Measurements from ENCODE around the gene INPP5D.

INPP5D gene

DNA sequence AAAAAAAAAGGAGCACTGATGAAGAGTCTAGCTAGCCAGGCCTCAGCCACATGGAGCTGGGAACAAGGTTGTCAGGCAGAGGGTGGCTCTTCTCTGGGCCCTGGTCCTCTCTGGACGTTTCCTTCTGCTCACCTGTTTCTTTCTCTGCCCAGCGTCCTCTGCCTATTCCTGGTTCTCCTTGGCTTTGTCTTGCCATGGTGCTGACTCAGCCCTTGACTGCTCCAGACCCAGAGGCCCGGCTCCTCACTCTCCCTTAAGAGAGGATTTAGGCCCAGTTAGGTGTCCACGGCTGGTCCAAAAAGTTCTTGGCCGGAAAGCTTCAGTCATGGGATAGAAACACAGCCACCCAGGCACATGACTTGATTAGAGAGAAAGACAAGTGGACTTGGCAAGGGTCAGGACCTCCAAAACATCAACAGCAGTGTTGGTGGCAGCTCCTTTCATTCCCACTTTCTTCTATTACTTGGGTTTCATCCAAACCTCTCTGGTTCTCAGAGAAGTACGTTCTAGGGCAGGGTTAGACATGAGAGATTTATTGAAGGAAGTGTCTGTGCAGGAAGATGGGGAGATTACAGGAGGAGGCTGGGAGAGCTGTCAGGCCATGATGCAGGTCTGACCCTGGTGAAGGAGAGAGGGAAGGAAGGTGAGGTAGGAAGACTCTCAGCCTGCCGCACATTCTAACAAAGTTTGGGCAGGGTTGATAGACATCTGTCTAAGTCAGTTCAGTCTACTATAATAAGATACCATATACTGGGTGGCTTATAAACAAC lies 176.9 kb downstream of the INPP5D start:
- no peak for DNase-seq (ENCODE audit: low spot score)

DNA sequence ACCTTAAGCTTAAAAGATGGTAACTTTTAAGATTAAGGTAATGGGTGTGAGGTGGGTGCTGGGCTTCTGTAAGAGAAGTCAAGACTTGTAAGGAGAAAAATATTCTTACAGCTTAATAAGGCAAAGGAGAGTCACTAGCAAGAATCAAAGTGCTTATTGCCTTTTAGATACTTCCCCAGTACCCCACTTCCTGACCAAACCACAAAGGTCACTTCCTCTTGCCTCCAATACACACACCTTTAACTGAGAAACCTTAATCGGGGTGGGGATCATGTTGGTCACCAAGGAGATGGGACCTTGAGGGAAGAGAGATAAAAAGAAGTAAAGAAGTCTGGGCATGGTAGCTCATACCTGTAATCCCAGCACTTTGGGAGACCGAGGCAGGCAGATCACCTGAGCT lies 180.8 kb downstream of the INPP5D start:
- DNase-seq (ENCODE audit: low spot score) = no peak

DNA sequence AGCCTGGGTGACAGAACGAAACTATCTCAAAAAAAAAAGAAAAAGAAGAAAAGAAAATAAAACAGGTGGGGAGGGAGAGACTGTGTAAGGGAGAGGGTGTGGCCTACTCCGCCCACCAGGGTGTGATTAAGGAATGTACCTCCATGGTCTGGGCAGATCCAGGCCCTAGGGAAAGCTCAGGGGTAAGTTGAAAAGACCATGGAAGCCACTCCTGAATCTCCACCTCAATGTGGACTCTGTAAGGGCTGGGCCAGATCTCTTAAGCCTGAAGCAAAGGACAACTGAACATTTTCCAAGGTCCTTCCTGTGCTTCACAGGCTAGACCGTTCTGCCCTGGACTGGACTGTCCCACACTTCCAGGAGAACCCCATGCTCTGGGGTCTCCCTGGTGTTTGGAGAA lies 181.7 kb downstream of the INPP5D start:
- no peak for DNase-seq (ENCODE audit: low spot score)

DNA sequence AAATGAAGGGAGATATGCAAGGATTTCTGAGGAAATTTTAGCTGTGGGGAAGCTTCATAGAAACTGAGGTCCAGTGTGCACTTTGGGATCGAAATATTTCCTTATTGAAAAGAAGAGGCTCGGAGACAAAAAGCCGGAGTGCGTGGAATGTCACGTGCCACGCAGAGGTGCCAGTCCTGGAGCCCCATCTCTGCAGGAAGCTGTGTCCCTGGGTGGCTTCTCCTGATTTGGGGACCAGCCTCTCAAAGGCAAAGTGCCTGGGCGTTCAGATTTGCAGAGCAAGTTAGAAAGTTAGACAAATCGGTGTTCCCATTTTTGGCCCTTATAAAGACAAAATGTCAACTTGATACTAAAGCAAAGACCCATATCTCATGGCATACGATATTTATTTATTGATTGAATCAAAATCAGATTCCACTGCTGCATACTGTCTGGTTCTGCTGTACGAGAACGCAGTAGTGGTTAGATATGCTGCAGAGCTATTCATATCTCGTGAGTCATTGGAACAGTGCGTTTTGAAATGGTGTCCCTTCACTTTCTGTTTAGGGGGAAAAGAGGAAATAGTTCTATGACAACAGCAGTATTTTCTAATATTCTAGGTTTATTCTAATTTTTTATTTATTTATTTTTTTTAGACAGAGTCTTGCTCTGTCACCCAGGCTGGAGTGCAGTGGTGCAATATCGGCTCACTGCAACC lies 182.2 kb downstream of the INPP5D start:
- peak; percentile 63 for DNase-seq (ENCODE audit: low spot score)

DNA sequence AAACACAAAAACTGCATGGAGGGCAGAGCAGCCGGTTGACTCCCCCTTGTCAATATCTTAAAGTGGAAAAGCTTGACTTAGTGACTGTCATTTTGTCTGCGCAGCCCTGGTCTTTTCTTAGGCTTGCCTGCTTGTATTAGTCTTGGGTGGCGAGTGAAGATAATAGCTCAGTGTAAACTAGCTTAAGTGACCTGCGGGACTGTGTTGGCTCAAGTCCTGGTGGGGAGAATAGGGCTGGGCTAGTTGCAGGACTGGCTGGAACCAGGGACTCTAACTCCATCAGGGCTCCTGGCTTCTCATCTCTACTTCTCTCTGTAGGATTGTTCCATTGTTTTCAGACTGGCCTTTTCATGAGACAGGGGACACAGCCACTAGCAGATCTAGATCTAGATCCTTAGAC lies 183.2 kb downstream of the INPP5D start:
- DNase-seq (ENCODE audit: low spot score) = no peak

DNA sequence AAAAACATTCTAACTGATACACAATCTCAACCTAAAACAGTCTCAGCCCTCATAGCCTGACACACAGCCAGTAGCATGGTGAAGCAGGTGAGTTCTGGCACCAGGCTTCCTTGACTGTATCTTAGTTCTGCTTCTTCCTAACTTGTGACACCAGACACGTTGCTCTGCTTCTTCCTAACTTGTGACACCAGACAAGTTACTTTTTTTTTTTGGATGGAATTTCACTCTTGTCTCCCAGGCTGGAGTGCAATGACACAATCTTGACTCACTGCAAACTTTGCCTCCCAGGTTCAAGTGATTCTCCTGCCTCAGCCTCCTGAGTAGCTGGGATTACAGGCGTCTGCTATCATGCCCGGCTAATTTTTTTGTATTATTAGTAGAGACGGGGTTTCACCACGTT lies 184.7 kb downstream of the INPP5D start:
- no peak for DNase-seq (ENCODE audit: low spot score)

DNA sequence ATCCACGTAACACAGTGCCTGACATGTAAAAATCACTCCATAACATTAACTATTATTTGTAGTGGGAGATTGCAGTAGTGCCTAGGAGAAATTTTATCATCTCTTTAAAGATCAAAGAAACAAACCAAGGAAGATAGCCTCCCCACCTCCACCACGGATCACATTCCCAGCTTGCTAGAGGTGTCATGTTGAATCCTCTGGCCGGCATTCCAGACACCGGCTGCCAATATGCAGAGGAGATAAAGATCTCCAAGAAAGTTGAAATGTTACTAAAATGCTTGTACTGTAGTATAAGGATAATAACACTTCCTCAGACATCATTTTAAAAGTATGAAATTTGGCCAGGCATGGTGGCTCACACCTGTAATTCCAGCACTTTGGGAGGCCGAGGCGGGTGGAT lies 185.3 kb downstream of the INPP5D start:
- no peak for DNase-seq (ENCODE audit: low spot score)

DNA sequence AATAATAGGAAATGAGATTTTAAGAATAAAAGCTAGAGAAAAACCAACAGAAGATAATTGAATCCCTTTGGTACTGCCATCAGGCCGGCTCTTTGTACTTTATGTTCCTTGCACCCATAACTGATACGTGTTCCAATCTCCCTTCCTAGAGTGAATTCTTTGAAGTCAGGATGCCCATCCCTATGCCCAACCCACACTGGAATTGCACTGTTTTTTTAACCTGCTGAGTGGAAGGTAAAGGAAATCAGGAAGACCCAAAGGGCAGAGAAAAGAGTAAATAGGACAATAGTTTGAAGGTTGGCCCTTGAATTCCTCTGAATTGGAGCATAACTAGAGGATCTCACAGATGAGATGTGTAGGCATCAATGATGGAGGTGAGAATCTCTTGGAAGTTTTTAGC lies 187.0 kb downstream of the INPP5D start:
- DNase-seq (ENCODE audit: low spot score) = no peak

DNA sequence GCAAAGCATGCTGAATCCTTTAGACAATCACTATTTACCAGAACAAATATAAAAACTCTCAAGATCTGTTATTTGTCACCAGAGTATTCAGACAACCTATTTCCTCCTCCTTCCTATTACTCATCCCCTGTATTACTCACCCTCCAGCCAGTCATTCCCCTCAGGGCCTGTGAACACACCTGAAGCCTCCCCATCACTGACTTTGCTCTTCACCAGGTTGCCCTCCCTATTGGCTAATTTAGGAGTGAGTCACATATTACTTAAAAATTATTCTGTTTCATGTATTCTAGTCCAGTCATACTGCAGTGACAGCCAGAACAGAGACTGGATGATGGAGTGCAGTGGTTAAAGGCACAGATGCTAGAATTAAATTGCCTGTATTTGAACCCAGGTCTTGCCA lies 187.6 kb downstream of the INPP5D start:
- no peak for DNase-seq (ENCODE audit: low spot score)

DNA sequence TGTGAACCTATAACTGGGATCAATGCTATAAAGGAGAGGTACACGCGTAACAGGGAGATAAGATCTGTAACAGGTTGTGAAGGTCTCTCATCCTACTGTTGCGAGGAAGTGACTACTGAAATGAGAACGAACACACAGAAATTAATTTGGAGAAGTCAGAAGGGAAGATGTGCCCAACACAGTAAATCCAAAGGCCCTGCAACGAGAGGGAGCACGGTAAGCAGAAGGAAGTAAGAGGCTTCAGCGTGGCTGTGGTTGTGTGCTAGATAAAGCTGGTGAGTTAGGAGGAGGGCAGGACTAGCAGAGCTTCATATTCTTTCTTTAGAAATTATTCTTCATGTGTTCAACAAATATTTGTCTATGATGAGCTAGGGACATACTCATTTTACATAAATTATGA lies 188.9 kb downstream of the INPP5D start:
- no peak for DNase-seq (ENCODE audit: low spot score)

DNA sequence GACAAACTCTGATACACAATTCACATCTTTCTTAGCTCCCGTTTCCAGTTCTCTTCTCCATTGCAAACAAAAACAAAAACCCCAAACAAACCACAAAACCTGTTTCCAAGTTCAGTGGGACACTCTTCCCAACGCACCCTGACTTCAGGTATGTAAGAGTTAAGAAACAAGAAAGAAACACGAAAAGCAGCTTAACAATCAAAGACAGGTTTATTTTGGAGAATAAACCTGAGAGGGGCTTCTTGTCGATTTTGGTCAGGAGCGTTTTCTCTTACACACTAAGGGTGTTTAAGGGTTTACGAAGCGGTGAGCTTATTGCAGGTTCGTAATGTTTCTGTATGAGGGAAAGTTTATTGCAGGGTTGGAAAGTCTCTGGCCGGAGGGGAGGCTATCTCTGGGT lies 190.4 kb downstream of the INPP5D start:
- DNase-seq (ENCODE audit: low spot score) = no peak

DNA sequence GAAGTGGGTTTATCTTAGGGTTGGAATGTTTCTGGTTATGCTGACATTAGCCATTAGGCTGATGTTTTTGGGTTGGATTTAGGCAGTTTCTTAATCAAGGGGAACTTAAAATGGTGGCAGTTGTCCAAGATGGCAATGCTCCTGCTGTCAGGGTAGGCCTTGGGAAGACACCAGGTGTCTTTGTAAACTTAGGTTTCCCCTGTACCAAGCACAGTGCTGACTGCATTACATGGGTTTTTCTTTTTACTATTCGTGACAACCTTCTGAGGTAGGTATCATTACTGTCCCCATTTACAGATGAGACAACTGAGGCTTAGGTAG lies 190.8 kb downstream of the INPP5D start:
- DNase-seq (ENCODE audit: low spot score) = no peak

DNA sequence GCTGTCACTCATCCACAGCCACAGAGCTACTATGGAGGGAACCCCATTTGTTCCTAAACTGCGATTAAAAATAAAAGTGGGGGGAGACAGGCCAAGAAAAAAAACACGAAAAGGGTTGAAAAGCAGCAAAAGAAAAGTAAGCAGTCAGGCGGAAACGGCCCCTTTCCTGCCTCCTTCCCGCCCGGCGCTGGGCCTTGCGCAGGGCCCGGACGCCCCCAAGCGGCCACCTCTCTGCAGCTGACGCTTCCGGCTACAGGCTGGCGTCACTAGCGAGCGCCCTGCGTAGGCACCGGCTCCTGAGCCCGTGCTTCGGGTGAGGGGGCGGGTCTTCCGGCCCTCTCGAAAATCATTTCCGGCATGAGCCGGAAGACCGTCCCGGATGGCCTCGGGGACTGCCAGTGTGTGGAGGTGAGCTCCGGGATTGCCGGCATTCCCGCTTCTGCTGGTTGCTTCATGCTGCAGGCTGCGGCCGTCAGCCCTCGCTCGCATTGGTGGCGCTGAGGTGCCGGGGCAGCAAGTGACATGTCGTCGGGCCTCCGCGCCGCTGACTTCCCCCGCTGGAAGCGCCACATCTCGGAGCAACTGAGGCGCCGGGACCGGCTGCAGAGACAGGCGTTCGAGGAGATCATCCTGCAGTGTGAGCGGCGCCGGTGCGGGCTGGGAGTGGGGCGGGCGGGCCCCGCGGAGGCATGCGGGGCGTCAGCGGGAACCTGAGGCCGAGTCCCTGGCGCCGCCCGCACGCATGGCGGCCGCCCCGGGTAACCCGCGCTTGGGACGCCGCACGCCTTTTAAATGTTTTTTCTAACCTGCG lies 191.4 kb downstream of the INPP5D start, which contains the start of gene ATG16L1:
ATG16L1 (plus strand) TSS at position 368 of the 811 bp plus-strand sequence; CDS start at position 523, 155 bp downstream.
- peak; percentile 98 for DNase-seq (ENCODE audit: low spot score)

DNA sequence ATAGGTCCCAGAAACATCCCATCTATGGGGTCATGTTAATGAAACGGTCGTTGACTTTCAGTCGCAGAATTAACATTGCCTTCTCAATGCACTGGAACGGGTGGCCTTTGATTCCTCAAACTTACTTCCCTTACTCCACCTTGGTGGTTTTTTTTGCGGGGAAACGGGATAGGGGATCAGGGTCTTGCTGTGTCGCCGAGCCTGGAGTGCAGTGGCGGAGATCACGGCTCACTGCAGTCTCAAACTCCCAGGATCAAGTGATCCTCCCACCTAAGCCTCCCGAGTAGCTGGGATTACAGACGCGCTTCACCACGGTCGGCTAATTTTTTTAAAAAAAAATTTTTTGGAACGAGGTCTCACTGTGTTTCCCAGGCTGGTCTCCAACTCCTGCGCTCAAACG lies 192.1 kb downstream of the INPP5D start:
- no peak for DNase-seq (ENCODE audit: low spot score)

DNA sequence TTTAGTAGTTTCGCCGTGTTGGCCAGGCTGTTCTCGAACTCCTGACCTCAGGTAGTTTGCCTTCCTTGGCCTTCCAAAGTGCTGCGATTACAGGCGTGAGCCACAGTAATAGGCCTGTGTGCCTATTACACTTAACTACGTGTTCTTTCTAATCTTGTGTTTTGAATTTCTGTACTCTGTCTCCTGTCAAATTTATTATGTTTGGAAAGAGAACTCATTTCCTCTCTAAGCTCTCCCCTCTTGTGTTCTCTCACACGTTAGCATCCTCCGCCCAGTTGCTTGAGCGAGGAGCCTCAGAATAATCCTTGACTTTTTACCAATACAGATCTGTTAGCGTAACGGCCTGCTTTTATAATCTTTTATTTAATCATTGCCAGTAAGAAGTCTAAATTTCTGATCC lies 195.0 kb downstream of the INPP5D start:
- DNase-seq (ENCODE audit: low spot score) = no peak

DNA sequence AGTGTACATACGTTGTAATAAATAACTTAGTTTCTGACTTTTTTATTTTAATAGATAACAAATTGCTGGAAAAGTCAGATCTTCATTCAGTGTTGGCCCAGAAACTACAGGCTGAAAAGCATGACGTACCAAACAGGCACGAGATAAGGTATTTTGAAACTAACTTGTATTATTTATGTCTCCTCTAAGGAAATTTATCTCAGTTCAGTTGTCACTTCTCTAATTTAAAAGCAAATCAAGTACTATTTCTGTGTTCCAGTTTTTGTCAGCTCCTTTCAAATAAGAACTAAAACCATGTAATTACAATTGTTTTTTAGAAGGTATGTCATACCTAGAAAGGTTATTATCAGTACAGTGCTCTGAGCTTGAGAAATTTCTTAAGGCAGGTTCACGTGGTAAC lies 195.9 kb downstream of the INPP5D start:
- no peak for DNase-seq (ENCODE audit: low spot score)

Data from hepatic stellate cell (primary cell).